PC-3 (cell line): ENCODE data around the gene MTA1. TPM values are rescaled to one million over a fixed set of nuclear protein-coding genes. Genes with fewer than 3 reads are reported as not detected.

ENCODE experiments used
- ATAC-seq: fragments of 200-7000 bp; cut with Tn5 transposase; 2 replicates; pipeline ENCODE4 v1.9.1; 2020; ENCODE audit warnings: mild to moderate bottlenecking, moderate library complexity
- BruUV-seq: library from RNA; stranded (reverse); fragments of 400-500 nt; replicated peaks from 2 replicates; lab custom pipeline; 2021; lab: Mats Ljungman, UMichigan
- CTCF ChIA-PET: fragments of 300-600 bp; sonication (Branson Sonifier 250); formaldehyde crosslinking; loops from one replicate; lab custom pipeline; 2022; ENCODE audit warnings: antibody characterized with exemption; lab: Charles Lee
- POLR2A ChIA-PET: fragments of 300-600 bp; sonication (Branson Sonifier 250); formaldehyde crosslinking; loops from one replicate; lab custom pipeline; 2022; ENCODE audit warnings: antibody characterized with exemption; ENCODE audit not compliant: unreplicated experiment; lab: Charles Lee
- DNase-seq: peaks from one replicate; pipeline ENCODE4 v3.0.0-alpha.2; 2015
- H2AFZ ChIP-seq: fragments of 300-600 bp; sonication (generic); 2 replicates; pipeline ENCODE4 v1.6.0; 2016; ENCODE audit warnings: antibody characterized with exemption, low read length
- H3F3A ChIP-seq: fragments of 300-600 bp; sonication (generic); one replicate; pipeline ENCODE4 v1.6.0; 2017; ENCODE audit warnings: antibody characterized with exemption, low read length, control low read depth, mild to moderate bottlenecking; ENCODE audit not compliant: unreplicated experiment
- H3K27ac ChIP-seq: fragments of 300-600 bp; sonication (generic); 2 replicates; pipeline ENCODE4 v1.5.1; 2016; ENCODE audit warnings: mild to moderate bottlenecking, low read length
- H3K27me3 ChIP-seq: fragments of 300-600 bp; sonication (generic); 2 replicates; pipeline ENCODE4 v1.6.1; 2016; ENCODE audit warnings: low read length, mixed read lengths
- H3K36me3 ChIP-seq: fragments of 300-600 bp; sonication (generic); 2 replicates; pipeline ENCODE4 v1.6.1; 2016; ENCODE audit warnings: low read depth, mixed run types, low read length, mixed read lengths
- H3K4me1 ChIP-seq: fragments of 300-600 bp; sonication (generic); 2 replicates; pipeline ENCODE4 v1.5.1; 2016; ENCODE audit warnings: low read length; ENCODE audit not compliant: insufficient read depth
- H3K4me2 ChIP-seq: fragments of 300-600 bp; sonication (generic); 2 replicates; pipeline ENCODE4 v1.6.0; 2016; ENCODE audit warnings: low read length
- H3K4me3 ChIP-seq: fragments of 300-600 bp; sonication (generic); 2 replicates; pipeline ENCODE4 v1.5.1; 2016; ENCODE audit warnings: mild to moderate bottlenecking, low read length, mixed read lengths
- H3K79me2 ChIP-seq: fragments of 300-600 bp; sonication (generic); 2 replicates; pipeline ENCODE4 v1.6.1; 2017; ENCODE audit warnings: low read length, mixed read lengths
- H3K9ac ChIP-seq: fragments of 300-600 bp; sonication (generic); 2 replicates; pipeline ENCODE4 v1.6.0; 2016; ENCODE audit warnings: mild to moderate bottlenecking, low read length
- H3K9me2 ChIP-seq: fragments of 300-600 bp; sonication (generic); replicated peaks from 2 replicates; pipeline ENCODE4 v1.6.1; 2016; ENCODE audit warnings: mixed run types, low read length, mixed read lengths
- H3K9me3 ChIP-seq: fragments of 300-600 bp; sonication (generic); 2 replicates; pipeline ENCODE4 v1.6.1; 2016; ENCODE audit warnings: low read length, mixed read lengths
- H4K20me1 ChIP-seq: fragments of 300-600 bp; sonication (generic); 2 replicates; pipeline ENCODE4 v1.6.1; 2016; ENCODE audit warnings: low read length, mixed read lengths
- CTCF ChIP-seq: fragments of 300-600 bp; sonication (generic); conservative IDR thresholded peaks from 2 replicates; pipeline ENCODE4 v1.5.1; 2017; ENCODE audit warnings: antibody characterized with exemption, low read depth, mild to moderate bottlenecking, low read length
- EZH2 ChIP-seq: fragments of 300-600 bp; sonication (generic); IDR thresholded peaks from one replicate; pipeline ENCODE4 v1.6.1; 2017; ENCODE audit warnings: antibody characterized with exemption, mild to moderate bottlenecking, low read length; ENCODE audit not compliant: unreplicated experiment
- EZH2phosphoT487 ChIP-seq: fragments of 300-600 bp; sonication (generic); IDR thresholded peaks from 2 replicates; pipeline ENCODE4 v1.6.1; 2018; ENCODE audit warnings: mild to moderate bottlenecking, antibody characterized with exemption, low read length, borderline replicate concordance
- intact Hi-C: fragments of 100-400 bp; cut with micrococcal nuclease; formaldehyde crosslinking; loops from 2 replicates; pipeline ENCODE4 v1.9.0; 2023
- total RNA-seq: library from RNA; depleted of rRNA; stranded (reverse); fragments of >200 nt; gene quantifications from 2 replicates; pipeline ENCODE4 v1.2.3, GENCODE V29; 2014

MTA1 gene
- total RNA-seq, 1 experiment from 2014 or later: 82.3 TPM

DNA sequence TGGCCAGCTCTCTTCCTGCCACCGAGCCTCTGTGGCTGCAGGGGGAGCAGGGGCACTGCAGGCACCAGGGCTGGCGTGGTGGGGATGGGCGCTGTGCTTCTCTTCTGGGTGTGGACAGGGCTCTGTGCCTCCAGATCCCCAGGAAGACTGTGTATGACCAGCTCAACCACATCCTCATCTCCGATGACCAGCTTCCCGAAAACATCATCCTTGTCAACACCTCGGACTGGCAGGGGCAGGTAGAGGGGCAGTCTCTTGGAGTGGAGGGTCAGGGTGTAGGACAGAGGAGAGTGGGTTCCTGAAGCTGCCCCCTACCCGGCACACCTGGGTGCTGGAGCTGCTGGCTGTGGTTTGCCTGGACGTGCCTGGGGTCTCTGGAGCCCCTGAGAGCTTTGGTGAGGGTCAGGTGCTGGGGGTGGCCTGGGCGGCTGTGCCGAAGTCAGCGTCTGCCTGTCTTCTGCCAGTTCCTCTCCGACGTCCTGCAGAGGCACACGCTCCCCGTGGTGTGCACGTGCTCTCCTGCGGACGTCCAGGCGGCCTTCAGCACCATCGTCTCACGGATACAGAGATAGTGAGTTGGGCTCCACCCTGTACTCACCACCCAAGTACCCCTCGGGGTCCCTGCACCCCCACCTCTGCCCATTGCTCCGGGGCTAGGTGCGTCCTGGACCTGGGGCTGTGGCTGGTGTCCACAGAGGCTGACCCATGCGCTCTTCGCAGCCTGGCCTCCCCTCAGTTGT lies 37.1 kb upstream of the MTA1 start:
- no peak overlapping the region for H3K27ac ChIP-seq
- POLR2A ChIA-PET: no interaction called here
- no peaks in the 10 kb centered on the region for H3K9me3 ChIP-seq
- H4K20me1 ChIP-seq: no peaks in the 10 kb centered on the region
- CTCF ChIA-PET: no interaction called here
- H3K79me2 ChIP-seq: no peaks in the 10 kb centered on the region
- H3F3A ChIP-seq: no peaks in the 10 kb centered on the region
- H3K4me2 ChIP-seq: no peak overlapping the region
- H3K4me1 ChIP-seq: no peaks in the 10 kb centered on the region
- H3K9me2 ChIP-seq: no peaks in the 10 kb centered on the region
- intact Hi-C loops: no loop called here
- no peak overlapping the region for H2AFZ ChIP-seq
- ATAC-seq (no peak), DNase-seq (no peak)
- BruUV-seq: no TSS peak
- no peak overlapping the region for H3K4me3 ChIP-seq
- H3K36me3 ChIP-seq: no peaks in the 10 kb centered on the region
- no peak for TF ChIP-seq EZH2
- no peak for TF ChIP-seq CTCF
- TF ChIP-seq EZH2phosphoT487: no peak
- H3K9ac ChIP-seq: no peak overlapping the region
- no peaks in the 10 kb centered on the region for H3K27me3 ChIP-seq

- intact Hi-C loops: no loop called here
- H3K9ac ChIP-seq: no peak overlapping the region
- H3F3A ChIP-seq: no peaks in the 10 kb centered on the region
- TF ChIP-seq EZH2phosphoT487: no peak
- TF ChIP-seq EZH2: no peak
- TF ChIP-seq CTCF: no peak
- no TSS peak for BruUV-seq
- CTCF ChIA-PET: no interaction called here
- no peak overlapping the region for H2AFZ ChIP-seq
- H3K79me2 ChIP-seq: no peaks in the 10 kb centered on the region
- H4K20me1 ChIP-seq: no peaks in the 10 kb centered on the region
- H3K4me1 ChIP-seq: no peaks in the 10 kb centered on the region
- ATAC-seq (no peak), DNase-seq (no peak)
- H3K9me3 ChIP-seq: no peaks in the 10 kb centered on the region
- POLR2A ChIA-PET: no interaction called here
- no peak overlapping the region for H3K4me2 ChIP-seq
- H3K27ac ChIP-seq: no peak overlapping the region
- no peaks in the 10 kb centered on the region for H3K36me3 ChIP-seq
- H3K4me3 ChIP-seq: no peak overlapping the region
- H3K27me3 ChIP-seq: no peaks in the 10 kb centered on the region
- H3K9me2 ChIP-seq: no peaks in the 10 kb centered on the region
These were observed 36.4 kb upstream of the MTA1 start for GRCh38 chr14:105383083-105383730.

GRCh38 chr14:105384041-105384557 lies 35.5 kb upstream of the MTA1 start:
- intact Hi-C loops: no loop called here
- TF ChIP-seq EZH2phosphoT487 (no peak), CTCF (no peak), EZH2 (no peak)
- Histone ChIP-seq H3K27me3 (no peaks in the 10 kb centered on the region), H3K27ac (no peak overlapping the region), H3K4me3 (no peak overlapping the region), H3K4me2 (no peak overlapping the region), H3K79me2 (no peaks in the 10 kb centered on the region), H3F3A (no peaks in the 10 kb centered on the region), H2AFZ (no peak overlapping the region), H3K9me2 (no peaks in the 10 kb centered on the region), H4K20me1 (no peaks in the 10 kb centered on the region), H3K9me3 (no peaks in the 10 kb centered on the region), H3K4me1 (no peaks in the 10 kb centered on the region), H3K9ac (no peak overlapping the region), H3K36me3 (no peaks in the 10 kb centered on the region)
- no TSS peak for BruUV-seq
- ATAC-seq (no peak), DNase-seq (no peak)
- POLR2A ChIA-PET: no interaction called here
- CTCF ChIA-PET: no interaction called here
